SJCRH30 (cell line): ENCODE data around the gene KIF14. TPM values are rescaled to one million over a fixed set of nuclear protein-coding genes. Genes with fewer than 3 reads are reported as not detected.
A peak's percentile ranks its signal among the peaks of the same experiment; 100 is the strongest.
"Not testable (repeated sequence)": the region's sequence is repeated elsewhere in the genome, so short reads cannot be mapped to it uniquely, and the experiment has no call there.

Experiments used
- DNase-seq, 2 experiments: peaks; one replicate each; pipeline ENCODE4 v3.0.0-alpha.2; 2015 to 2020
- H3K27ac ChIP-seq: fragments of 250-450 bp; sonication (Bioruptor Pico); 2 replicates; pipeline ENCODE4 v1.5.1; 2020; ENCODE audit warnings: mild to moderate bottlenecking, moderate library complexity
- H3K27me3 ChIP-seq: fragments of 250-450 bp; sonication (Bioruptor Pico); 2 replicates; pipeline ENCODE4 v1.5.1; 2020; ENCODE audit warnings: mild to moderate bottlenecking, moderate library complexity
- H3K36me3 ChIP-seq: fragments of 250-450 bp; sonication (Bioruptor Pico); 2 replicates; pipeline ENCODE4 v1.5.1; 2020; ENCODE audit warnings: mild to moderate bottlenecking, moderate library complexity
- H3K4me1 ChIP-seq: fragments of 250-450 bp; sonication (Bioruptor Pico); 2 replicates; pipeline ENCODE4 v1.5.1; 2020; ENCODE audit warnings: mild to moderate bottlenecking, moderate library complexity
- H3K4me3 ChIP-seq: fragments of 250-450 bp; sonication (Bioruptor Pico); 2 replicates; pipeline ENCODE4 v1.5.1; 2020; ENCODE audit warnings: mild to moderate bottlenecking, moderate library complexity
- H3K9me3 ChIP-seq: fragments of 250-450 bp; sonication (Bioruptor Pico); replicated peaks from 2 replicates; pipeline ENCODE4 v1.5.1; 2020; ENCODE audit warnings: mild to moderate bottlenecking, moderate library complexity
- total RNA-seq: library from RNA; depleted of rRNA; stranded (reverse); fragments of >200 nt; shearing (Covaris generic); gene quantifications from 2 replicates; pipeline ENCODE4 v1.2.3, GENCODE V29; 2014

The KIF14 gene
- total RNA-seq, 1 experiment from 2014 or later: 21.0 TPM

- no peak overlapping the region for H3K4me3 ChIP-seq
- H3K27me3 ChIP-seq: no peaks in the 10 kb centered on the region
- H3K27ac ChIP-seq: no peak overlapping the region
- H3K4me1 ChIP-seq: no peaks in the 10 kb centered on the region
- DNase-seq: no peak
- H3K36me3 ChIP-seq: no peaks in the 10 kb centered on the region
- H3K9me3 ChIP-seq: no peaks in the 10 kb centered on the region
Measured at GRCh38 chr1:200540281-200540680, 80.3 kb downstream of the KIF14 start.

- H3K4me3 ChIP-seq: no peak overlapping the region
- no peak for DNase-seq
Measured at GRCh38 chr1:200538179-200538578, 82.4 kb downstream of the KIF14 start.

GRCh38 chr1:200535605-200536004 is 84.9 kb downstream of the KIF14 start:
- Histone ChIP-seq H3K27ac (no peak overlapping the region), H3K9me3 (no peaks in the 10 kb centered on the region), H3K4me1 (no peaks in the 10 kb centered on the region), H3K27me3 (no peaks in the 10 kb centered on the region), H3K36me3 (no peaks in the 10 kb centered on the region), H3K4me3 (no peak overlapping the region)
- DNase-seq: peak; percentile 26 to 42

More at GRCh38 chr1:200538179-200538578, 82.4 kb downstream of the KIF14 start:
- no peaks in the 10 kb centered on the region for H3K27me3 ChIP-seq
- no peaks in the 10 kb centered on the region for H3K36me3 ChIP-seq
- H3K4me1 ChIP-seq: no peaks in the 10 kb centered on the region
- no peak overlapping the region for H3K27ac ChIP-seq
- no peaks in the 10 kb centered on the region for H3K9me3 ChIP-seq

- no peak overlapping the region for H3K4me3 ChIP-seq
- no peaks in the 10 kb centered on the region for H3K27me3 ChIP-seq
- no peaks in the 10 kb centered on the region for H3K36me3 ChIP-seq
- peak; percentile 9 to 22 for DNase-seq
- no peaks in the 10 kb centered on the region for H3K4me1 ChIP-seq
- H3K9me3 ChIP-seq: no peaks in the 10 kb centered on the region
- H3K27ac ChIP-seq: no peak overlapping the region
Measured at GRCh38 chr1:200530623-200531261, 89.8 kb downstream of the KIF14 start.

GRCh38 chr1:200528858-200529606 is 91.5 kb downstream of the KIF14 start:
- Histone ChIP-seq H3K4me1 (no peaks in the 10 kb centered on the region), H3K9me3 (no peaks in the 10 kb centered on the region), H3K36me3 (no peaks in the 10 kb centered on the region), H3K4me3 (no peak overlapping the region), H3K27me3 (no peaks in the 10 kb centered on the region), H3K27ac (no peak overlapping the region)
- DNase-seq: no peak

- Histone ChIP-seq H3K27me3 (no peaks in the 10 kb centered on the region), H3K27ac (no peak overlapping the region), H3K9me3 (no peaks in the 10 kb centered on the region), H3K4me1 (no peaks in the 10 kb centered on the region), H3K36me3 (no peaks in the 10 kb centered on the region), H3K4me3 (no peak overlapping the region)
- DNase-seq: no peak
Measured at GRCh38 chr1:200527670-200528069, 92.9 kb downstream of the KIF14 start.

- Histone ChIP-seq H3K27me3 (no peaks in the 10 kb centered on the region), H3K36me3 (no peaks in the 10 kb centered on the region), H3K4me3 (no peak overlapping the region), H3K4me1 (no peaks in the 10 kb centered on the region), H3K27ac (no peak overlapping the region), H3K9me3 (no peaks in the 10 kb centered on the region)
- no peak for DNase-seq
Measured at GRCh38 chr1:200526709-200527612, 93.6 kb downstream of the KIF14 start.

- no peak overlapping the region for H3K4me3 ChIP-seq
- H3K27me3 ChIP-seq: no peaks in the 10 kb centered on the region
- no peaks in the 10 kb centered on the region for H3K9me3 ChIP-seq
- H3K4me1 ChIP-seq: no peaks in the 10 kb centered on the region
- no peak for DNase-seq
- no peaks in the 10 kb centered on the region for H3K36me3 ChIP-seq
- no peak overlapping the region for H3K27ac ChIP-seq
Measured at GRCh38 chr1:200525090-200525987, 95.2 kb downstream of the KIF14 start.

- not testable (repeated sequence) for DNase-seq, H3K4me3 ChIP-seq, H3K4me1 ChIP-seq, H3K36me3 ChIP-seq, H3K27ac ChIP-seq, H3K9me3 ChIP-seq, H3K27me3 ChIP-seq
Measured at GRCh38 chr1:200524551-200524950, 96.0 kb downstream of the KIF14 start.

- Histone ChIP-seq H3K36me3 (no peaks in the 10 kb centered on the region), H3K4me1 (no peaks in the 10 kb centered on the region), H3K4me3 (no peak overlapping the region), H3K9me3 (no peaks in the 10 kb centered on the region), H3K27ac (no peak overlapping the region), H3K27me3 (no peaks in the 10 kb centered on the region)
- no peak for DNase-seq
Measured at GRCh38 chr1:200524092-200524491, 96.5 kb downstream of the KIF14 start.

GRCh38 chr1:200520735-200521134 is 99.8 kb downstream of the KIF14 start:
- Histone ChIP-seq H3K9me3 (no peaks in the 10 kb centered on the region), H3K27me3 (no peaks in the 10 kb centered on the region), H3K27ac (no peak overlapping the region), H3K4me3 (no peak overlapping the region), H3K36me3 (no peaks in the 10 kb centered on the region), H3K4me1 (no peaks in the 10 kb centered on the region)
- no peak for DNase-seq

GRCh38 chr1:200518524-200518923 is 102.0 kb downstream of the KIF14 start:
- no peaks in the 10 kb centered on the region for H3K27me3 ChIP-seq
- no peaks in the 10 kb centered on the region for H3K36me3 ChIP-seq
- H3K9me3 ChIP-seq: no peaks in the 10 kb centered on the region
- no peak for DNase-seq
- H3K27ac ChIP-seq: no peak overlapping the region
- H3K4me1 ChIP-seq: no peaks in the 10 kb centered on the region
- no peak overlapping the region for H3K4me3 ChIP-seq

- H3K4me3 ChIP-seq: no peak overlapping the region
- no peaks in the 10 kb centered on the region for H3K4me1 ChIP-seq
- no peaks in the 10 kb centered on the region for H3K27me3 ChIP-seq
- no peaks in the 10 kb centered on the region for H3K36me3 ChIP-seq
- no peaks in the 10 kb centered on the region for H3K9me3 ChIP-seq
- H3K27ac ChIP-seq: no peak overlapping the region
- DNase-seq: no peak
Measured at GRCh38 chr1:200512191-200512590, 108.4 kb downstream of the KIF14 start.

- no peak overlapping the region for H3K4me3 ChIP-seq
- no peaks in the 10 kb centered on the region for H3K27me3 ChIP-seq
- H3K36me3 ChIP-seq: no peaks in the 10 kb centered on the region
- H3K9me3 ChIP-seq: no peaks in the 10 kb centered on the region
- no peaks in the 10 kb centered on the region for H3K4me1 ChIP-seq
- peak; percentile 49 to 84 for DNase-seq
- H3K27ac ChIP-seq: no peak overlapping the region
Measured at GRCh38 chr1:200510228-200510623, 110.3 kb downstream of the KIF14 start.
